HG03442 (cell line): ENCODE data around the gene ALCAM.
A peak's percentile ranks its signal among the peaks of the same experiment; 100 is the strongest.

Experiments used
- ATAC-seq: cut with Tn5 transposase; IDR thresholded peaks from one replicate; pipeline ENCODE4 v1.9.1; 2021; ENCODE audit warnings: mild to moderate bottlenecking, moderate library complexity; ENCODE audit not compliant: unreplicated experiment

ALCAM gene

DNA sequence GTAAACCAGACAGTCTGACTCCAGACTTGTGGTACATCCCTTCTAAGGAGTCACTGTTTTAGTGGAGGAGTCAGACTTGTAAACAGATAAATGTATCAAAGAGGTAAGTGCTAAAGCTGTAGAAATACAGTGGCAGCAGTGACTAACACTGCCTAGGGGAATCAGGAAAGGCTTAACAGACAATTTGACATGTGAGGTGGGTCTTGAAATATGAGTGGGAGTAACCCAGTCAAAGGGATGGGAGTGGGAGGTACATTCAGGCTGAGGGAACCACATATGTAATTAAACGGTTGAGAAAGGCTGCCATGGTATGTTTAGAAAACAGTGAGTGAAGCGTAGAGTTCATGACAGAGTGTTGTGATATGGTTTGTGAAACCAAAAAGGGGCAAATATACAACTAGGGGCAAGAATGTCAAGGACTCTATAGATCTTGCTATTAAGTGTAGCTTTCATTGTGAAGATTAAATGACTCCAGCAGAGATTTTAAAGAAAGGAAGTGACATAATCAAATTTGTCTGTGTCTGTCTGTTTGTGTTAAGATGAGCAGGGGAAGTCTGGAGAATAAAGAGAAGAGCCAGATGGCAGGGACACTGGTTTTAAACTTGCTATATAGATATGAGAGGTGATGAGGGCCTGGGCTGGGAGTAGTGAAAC is 11.2 kb upstream of the ALCAM start:
- ATAC-seq = no peak

DNA sequence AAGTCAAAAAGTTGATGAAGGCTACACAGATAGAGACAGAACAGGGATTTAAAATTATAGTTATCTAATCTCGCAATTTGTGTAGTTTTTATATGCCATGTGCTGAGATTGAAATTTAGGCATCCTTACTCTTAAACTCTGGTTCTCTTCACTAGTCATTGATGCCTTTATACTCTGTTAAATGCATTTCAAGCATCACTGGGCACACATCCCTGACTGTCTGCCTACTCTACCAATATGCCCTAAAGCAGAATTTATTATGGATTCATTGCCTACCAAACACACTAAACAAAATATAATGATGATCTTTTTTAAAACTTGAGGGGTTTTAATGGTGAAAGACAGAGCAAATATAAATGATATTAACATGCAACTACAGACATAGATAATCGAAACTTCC is 10.3 kb upstream of the ALCAM start:
- ATAC-seq = no peak

DNA sequence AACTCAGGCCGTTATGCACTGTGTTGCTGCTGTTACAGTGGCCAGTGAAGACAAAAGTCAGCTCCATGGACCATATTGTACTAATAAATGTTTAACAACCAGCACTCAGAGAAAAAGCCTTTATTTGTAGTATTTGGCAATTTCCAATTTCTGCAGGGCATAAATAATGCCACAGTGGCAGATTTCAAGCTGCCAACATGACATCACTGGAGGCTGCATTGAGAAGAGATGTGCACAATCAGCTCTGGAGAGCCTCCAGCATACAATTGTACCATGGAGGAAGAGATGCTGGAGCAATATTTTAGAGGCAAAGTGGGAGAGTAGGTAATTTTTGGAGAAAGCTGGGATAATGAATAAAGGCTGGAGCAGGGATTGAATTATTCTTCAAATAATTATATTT is 9.7 kb upstream of the ALCAM start:
- ATAC-seq = no peak

DNA sequence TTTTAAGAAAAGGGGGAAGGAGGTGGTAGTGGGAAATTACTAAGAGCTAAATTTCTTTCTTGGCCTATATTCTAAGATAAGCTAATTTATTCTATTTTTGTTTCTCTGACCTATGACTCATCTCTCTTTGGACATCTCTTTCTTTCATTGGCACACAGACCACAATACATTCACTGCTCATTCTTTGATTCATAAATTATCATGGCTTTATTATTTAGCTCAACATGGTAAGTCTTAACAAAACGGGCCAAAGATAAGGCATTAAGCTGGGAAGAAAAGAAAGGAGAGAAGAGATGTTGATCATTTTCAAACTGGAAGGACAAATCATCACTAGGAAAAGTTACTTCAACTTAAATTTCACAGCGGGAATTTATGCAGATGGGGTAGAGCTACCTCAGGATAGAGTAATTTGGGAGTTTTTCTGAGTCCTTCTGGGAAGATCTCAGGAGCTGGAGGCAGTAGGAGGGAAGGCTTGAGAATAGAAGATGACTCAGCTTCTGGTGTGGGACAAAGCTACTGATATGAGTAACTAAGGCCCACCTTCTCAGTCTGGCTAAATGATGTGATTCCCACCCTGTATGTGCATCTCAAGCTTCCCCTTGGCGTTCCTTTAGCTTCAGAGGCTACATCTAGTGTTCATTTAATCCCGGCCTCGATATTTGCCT is 7.5 kb upstream of the ALCAM start:
- ATAC-seq = peak; percentile 56

DNA sequence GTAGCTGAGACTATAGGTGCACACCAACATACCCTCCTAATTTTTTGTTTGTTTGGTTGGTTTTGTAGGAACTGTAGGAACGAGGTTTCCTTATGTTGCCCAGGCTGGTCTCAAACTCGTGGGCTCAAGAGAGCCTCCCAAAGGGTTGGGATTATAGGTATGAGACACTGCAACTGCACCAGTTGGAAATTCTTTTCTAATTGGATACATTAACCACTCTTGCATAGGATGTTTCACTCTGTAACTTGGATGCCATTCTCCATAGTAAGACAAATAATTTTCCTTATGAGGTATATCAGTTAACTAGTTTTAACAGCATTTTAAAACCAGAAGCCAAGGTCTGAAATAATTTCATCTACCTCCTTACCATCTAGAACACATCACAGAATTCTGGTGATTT is 6.7 kb upstream of the ALCAM start:
- no peak for ATAC-seq

DNA sequence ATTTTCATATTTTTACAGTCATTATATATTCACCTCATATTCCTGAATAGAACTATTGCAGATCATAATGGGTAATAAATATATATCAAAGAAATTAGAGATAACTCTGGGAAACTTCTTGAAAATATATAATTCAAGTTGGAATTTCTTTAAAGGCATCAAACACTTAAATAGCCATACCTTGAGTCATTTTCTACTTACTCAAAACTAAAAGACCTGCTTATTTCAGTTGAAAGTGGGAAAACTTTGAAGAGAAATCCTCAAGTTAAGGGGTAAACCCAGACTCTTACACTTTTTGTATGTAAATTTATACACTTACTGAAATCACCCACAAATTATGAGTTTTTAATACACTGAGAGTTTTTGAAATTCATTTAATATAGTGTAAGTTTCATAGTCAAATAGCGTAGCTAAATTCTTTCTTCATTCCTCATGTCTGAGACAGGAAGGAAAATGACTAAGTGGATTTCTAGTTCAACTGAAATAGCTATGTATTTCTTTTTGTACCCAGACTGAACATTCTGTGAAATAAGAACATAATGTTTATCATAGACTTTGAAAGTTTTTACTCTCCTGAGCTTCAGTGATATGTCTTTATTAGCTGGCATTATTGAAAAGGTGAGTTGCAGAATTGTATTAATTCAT is 4.6 kb upstream of the ALCAM start:
- no peak for ATAC-seq

DNA sequence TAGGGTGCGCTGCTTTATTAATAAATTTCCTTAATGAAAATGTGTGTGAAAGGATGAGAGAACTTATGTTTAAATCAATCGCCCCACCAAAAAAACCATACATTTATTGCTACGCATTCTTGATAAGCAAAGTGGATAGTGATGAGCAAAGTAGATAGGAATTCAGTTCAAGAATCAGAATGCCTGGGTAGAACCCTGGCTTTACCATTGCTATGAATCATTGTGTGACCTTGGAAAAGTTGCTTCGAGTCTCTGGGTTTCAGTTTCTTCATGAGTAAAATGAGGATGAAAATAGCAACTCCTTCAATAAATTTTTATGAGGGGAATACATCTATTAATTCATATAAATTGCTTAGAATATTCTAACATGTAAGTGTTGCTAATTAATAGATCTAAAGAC is 2.6 kb upstream of the ALCAM start:
- no peak for ATAC-seq

DNA sequence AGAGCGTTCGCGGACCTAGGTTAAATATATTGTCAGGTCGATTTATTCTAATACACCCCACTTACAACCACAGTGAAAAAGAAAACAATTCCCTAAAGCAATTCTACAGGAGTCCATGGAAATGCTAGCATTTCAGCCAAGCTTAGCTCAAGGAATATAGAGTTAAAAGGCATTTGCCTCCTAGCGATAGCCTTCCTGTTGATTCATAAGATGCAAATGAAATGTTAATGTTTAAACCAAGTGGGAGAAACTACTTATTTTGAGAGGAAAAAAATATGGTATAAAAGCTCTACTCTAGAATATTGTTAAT is 1.7 kb upstream of the ALCAM start:
- ATAC-seq = no peak

DNA sequence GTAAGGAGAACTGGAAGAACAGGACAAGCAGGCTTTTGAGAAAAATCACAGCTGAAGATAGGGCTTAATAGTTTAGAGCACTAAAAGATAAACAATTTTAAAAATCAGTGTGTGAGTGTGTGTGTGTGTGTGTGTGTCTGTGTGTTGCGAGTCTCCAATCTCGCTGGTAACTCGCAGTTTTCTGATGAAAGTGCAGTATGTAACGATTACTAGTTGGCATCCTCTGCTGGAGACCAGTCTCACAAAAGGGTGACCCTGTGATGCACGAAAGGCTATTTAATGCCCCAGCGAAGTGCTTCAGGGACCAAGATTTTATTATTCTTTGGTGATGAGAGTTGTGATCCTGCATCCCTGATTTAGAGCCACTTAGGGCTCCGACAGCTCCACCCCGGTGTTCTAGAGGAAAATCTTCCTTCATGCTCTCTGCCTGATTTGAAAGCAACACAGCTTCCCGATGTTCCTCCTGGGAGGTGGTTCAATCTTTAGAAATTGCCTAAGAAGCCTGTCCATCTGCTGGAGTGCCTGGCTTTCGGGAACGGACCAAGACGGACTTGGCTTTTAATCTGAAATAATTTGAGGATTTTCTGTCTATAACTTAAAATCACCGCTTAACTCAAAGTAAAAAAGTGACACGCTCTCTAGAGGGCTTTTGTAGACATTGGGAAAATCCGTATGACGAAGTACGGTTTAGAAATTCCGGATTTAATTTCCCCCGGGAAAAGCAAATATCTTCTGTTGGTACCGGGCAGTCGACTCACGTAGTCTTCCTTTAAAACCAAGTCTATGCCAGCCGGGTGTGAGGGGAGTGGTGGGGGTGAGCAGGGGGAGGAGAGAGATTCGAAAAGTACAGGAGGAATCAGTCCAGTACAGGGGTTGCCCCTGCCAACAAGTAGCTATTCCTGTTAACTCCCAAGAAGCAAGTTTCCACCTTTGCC is 1.1 kb upstream of the ALCAM start:
- no peak for ATAC-seq

DNA sequence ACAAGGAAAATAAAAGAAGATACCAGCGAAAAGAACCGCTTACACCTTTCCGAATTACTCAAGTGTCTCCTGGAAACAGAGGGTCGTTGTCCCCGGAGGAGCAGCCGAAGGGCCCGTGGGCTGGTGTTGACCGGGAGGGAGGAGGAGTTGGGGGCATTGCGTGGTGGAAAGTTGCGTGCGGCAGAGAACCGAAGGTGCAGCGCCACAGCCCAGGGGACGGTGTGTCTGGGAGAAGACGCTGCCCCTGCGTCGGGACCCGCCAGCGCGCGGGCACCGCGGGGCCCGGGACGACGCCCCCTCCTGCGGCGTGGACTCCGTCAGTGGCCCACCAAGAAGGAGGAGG is 325 bp downstream of the ALCAM start:
- ATAC-seq = no peak

DNA sequence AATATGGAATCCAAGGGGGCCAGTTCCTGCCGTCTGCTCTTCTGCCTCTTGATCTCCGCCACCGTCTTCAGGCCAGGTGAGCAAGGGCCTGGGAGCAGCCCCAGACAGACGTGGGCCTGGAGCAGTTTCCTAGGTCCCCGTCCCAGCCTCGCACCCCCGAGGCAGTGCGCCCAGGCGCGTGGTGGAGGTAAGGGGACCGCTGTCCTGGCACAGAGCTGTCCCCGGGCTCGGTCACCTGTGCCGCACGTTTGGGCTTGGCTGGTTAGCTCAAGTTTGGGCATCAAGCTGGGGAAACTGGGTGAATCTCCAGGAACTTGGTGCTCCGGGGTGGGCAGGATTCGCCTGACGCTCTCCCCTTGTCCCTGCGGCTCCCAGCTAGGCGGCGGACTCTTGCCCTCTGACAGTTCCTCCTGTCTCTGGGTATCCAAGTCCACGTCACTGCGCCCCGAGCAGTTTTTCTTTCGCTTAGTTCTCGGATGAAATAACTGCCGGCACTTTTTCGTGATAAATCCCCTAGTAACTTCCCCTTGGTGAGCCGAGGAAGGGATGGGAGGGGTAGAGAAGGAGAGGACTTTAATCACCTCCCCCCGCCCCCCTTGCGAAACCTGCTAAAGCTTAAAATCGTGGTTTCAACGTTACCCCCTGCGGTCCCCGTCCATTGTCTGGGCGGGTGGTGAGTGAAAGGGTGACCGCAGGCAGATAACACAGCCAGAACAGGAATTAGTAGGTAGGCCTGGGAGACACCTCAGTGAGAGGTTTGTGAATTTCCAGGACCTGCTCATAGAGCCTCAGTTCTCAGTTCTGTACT is 901 bp downstream of the ALCAM start:
- peak; percentile 25 for ATAC-seq

DNA sequence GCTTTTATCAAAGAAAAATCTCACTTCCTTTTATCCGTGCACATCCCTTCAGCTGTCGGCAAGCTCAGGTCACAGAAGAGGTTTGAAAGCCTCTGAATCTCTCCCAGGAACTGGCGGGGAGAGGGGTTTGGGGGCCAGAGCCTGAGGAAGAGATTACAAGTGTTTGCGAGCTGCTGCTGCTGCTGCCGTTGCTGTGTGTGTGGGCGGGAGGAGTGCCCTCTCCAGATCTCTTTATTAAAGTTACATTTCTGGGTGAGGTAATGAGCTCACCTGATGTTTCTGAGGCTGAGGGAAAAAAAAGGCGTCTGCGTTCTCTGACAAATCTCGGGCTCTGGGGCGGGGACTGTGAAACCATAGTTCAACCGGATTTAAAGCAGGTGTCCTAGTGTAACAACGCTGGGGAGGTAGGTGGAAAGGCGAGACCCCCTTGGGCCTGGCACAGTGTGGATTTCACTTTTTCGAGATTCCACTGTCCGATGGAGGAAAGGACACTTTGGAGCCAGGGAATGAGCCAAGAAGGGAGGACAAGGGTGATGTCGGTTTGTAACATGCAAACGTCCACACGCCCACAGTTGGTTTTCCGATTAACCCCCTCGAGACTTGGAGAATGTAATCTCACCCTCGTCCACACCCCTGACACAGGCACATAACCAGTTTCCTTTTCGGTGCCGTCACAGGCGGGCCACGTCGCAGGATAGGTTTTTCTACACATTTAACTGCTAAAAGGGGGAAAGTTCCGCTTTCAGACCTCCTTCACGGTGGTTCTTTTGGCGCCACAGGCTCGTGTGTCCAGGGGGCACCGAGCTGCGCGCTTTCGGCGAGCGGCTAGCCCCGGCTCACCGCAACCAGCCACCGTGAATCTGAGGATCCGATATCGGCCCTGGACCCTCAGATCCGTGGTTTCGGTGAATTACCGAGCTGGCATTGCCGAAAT is 2.1 kb downstream of the ALCAM start:
- peak; percentile 21 for ATAC-seq

DNA sequence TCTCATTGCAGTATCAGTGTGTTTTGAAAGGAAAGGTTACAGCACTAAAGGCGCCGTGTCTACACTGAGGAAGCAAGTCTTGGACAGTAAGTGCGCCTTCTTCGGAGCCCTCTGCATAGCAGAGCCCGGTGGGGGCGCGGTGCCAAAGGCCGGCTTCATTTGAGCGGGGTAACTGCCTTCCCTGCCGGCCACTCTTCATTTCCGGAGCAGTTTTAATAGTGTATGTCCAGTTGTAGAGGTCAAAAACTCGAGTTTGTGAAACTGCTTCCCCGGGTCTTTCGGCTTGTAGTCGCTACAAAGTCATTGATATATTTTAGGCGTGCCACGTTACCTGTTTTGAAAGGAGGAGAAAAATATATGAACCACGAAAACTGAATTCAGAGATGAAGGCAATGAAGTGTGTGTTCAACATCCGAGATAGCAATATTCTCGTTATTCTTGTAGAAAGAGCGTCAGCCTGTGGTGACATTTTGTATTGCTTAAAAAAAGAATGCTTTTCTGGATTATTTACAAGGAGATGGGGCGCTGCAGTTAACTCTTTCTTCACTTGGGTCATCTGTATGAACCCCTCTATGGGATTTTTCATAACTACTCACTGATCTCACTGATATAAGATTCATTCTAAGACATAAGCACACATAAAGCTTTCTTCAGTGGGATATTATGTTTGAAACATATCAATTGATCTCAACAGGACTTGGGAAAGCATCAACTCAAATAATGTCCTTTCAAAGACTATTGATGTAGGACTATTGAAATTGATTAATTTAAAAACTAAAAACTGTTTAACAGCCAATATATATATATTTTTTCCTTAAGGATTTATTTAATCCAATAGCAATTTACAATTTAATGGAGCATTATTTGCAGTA is 3.0 kb downstream of the ALCAM start:
- peak; percentile 11 for ATAC-seq

DNA sequence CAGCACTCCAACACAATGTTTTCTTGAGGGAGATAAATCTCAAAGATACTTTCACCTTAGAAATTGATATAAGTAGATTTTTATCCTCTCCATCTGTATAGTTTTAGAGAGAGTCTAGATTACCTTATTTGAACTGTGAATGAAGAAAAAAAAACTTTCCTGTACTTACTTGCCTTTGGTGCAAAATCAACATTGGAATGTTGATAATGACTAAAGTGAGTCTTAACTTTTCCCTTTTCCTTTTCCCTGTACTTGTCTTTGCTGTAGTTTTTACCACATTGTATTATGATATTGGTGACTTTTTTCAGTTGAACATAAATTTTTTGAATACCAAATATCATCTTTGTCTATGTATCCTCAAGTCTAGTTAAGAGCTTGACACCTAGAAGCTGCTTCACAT is 6.7 kb downstream of the ALCAM start:
- no peak for ATAC-seq

DNA sequence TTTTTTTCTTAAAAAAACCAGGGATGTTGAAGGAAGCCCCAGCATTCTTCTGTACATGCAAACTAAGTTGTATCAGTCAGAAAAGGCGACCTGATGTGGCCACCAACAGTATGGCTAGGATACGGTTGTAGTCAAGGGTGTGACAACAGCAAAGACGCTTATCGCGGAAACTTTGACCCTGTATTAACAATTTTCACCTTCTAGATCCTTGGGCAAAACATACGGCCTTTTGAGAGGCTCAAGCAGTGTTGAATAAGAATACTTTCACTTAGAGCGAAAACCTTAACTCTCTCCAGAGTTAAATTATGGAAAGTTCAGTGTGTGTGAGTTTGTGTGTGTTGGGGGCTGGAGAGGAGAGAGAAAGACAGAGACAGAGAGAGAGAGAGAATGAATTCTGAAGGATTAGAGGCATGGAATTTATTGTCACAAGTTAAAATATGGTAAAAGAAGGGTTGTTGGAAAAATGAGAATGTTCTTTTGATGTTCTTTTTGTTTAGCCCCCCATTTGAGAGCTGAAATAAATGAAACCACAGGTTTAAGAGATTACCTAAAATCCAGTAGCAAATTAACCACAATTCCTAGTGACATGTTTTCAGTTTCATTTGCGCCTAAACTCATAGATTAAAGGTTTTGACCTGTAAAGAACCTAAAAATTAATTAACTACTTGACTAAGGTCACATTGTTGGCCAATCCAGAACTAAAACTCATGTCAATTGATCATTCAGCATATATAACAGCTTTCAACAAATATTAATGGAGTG is 9.2 kb downstream of the ALCAM start:
- ATAC-seq = no peak

DNA sequence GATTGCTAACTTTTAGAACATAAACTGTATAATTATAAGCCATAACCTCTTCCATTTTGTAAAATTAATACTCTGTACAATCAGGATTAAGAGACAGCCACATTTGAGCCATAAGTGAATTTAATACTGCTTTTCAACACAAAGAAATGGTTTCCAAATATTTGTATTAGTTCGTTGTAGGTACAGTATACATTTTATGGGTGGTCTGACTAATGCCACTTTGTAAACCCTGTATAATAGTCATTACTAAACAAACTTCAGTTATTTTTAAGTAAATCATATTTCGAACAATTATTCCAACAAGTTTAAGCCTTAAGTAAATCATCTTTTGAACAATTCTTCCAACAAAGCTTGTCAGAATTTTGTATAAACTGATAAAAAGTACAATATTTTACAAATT is 11.0 kb downstream of the ALCAM start:
- no peak for ATAC-seq

DNA sequence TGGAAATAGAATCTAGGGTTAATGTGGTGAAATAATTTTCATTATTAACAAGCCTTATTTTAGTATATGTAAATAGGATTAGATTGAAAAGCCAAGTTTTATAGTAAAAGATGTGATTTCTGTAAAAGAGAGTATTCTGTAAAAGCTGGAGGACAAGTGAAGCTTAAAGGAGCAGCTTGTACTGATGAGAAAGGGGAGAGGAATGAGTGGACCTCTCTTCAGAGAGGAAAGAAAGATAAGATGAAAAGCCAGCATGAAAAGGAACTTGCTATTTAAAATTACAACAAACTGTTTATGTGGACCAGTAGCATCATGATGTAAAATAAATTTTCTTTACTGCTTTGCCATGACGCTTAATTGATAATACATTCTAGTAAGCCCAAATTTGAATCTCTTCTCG is 18.5 kb downstream of the ALCAM start:
- ATAC-seq = no peak
